ENCODE measurements around the gene RIOX2. TPM values are rescaled to one million over a fixed set of nuclear protein-coding genes. Genes with fewer than 3 reads are reported as not detected.
A peak's percentile ranks its signal among the peaks of the same experiment; 100 is the strongest.
"Not testable (repeated sequence)": the region's sequence is repeated elsewhere in the genome, so short reads cannot be mapped to it uniquely, and the experiment has no call there.

The RIOX2 gene
- total RNA-seq, 2 donors from 2014 or later, result 12.9 to 16.0 TPM

- no peak for ATAC-seq
- intact Hi-C loops (cut with DNase I), result no loop called here
- DNase-seq, result no peak
Measured at GRCh38 chr3:97931218-97931617, 41.0 kb downstream of the RIOX2 start.

GRCh38 chr3:97930018-97930417, 42.2 kb downstream of the RIOX2 start:
- DNase-seq (no peak), ATAC-seq (no peak)
- intact Hi-C loops (cut with DNase I), result no loop called here

- no peak for ATAC-seq
- intact Hi-C loops (cut with DNase I), result no loop called here
- DNase-seq, result no peak
Measured at GRCh38 chr3:97928986-97929385, 43.2 kb downstream of the RIOX2 start.

- DNase-seq (no peak), ATAC-seq (no peak)
- intact Hi-C loops (cut with DNase I), result no loop called here
Measured at GRCh38 chr3:97927704-97928103, 44.5 kb downstream of the RIOX2 start.

GRCh38 chr3:97917813-97918536, 54.3 kb downstream of the RIOX2 start:
- intact Hi-C loops (cut with DNase I), result no loop called here

GRCh38 chr3:97916576-97916975, 55.7 kb downstream of the RIOX2 start:
- no peak for ATAC-seq
- intact Hi-C loops (cut with DNase I), result no loop called here
- DNase-seq, result no peak

More at GRCh38 chr3:97917813-97918536, 54.3 kb downstream of the RIOX2 start:
- DNase-seq, result no peak
- peak; percentile 59 for ATAC-seq

- DNase-seq (no peak), ATAC-seq (no peak)
- intact Hi-C loops (cut with DNase I), result no loop called here
Measured at GRCh38 chr3:97914388-97914787, 57.8 kb downstream of the RIOX2 start.

- intact Hi-C loops (cut with DNase I), result no loop called here
- no peak for DNase-seq
- no peak for ATAC-seq
Measured at GRCh38 chr3:97911459-97911858, 60.8 kb downstream of the RIOX2 start.

GRCh38 chr3:97910931-97911351, 61.3 kb downstream of the RIOX2 start:
- ATAC-seq, result peak; percentile 47 to 59
- intact Hi-C loops (cut with DNase I), result no loop called here
- DNase-seq, result no peak

GRCh38 chr3:97910236-97910831, 61.9 kb downstream of the RIOX2 start:
- intact Hi-C loops (cut with DNase I); ATAC-seq; DNase-seq: not testable (repeated sequence)

GRCh38 chr3:97909830-97910229, 62.4 kb downstream of the RIOX2 start:
- ATAC-seq; DNase-seq; intact Hi-C loops (cut with DNase I): not testable (repeated sequence)

GRCh38 chr3:97901313-97902248, 70.7 kb downstream of the RIOX2 start:
- ATAC-seq (peak; percentile 34 to 73), DNase-seq (no peak)

GRCh38 chr3:97899331-97899730, 72.9 kb downstream of the RIOX2 start:
- DNase-seq (no peak), ATAC-seq (no peak)
- intact Hi-C loops (cut with DNase I), result no loop called here

More at GRCh38 chr3:97901313-97902248, 70.7 kb downstream of the RIOX2 start:
- intact Hi-C loops (cut with DNase I), result no loop called here

- DNase-seq (no peak), ATAC-seq (no peak)
- intact Hi-C loops (cut with DNase I), result no loop called here
Measured at GRCh38 chr3:97896547-97896946, 75.7 kb downstream of the RIOX2 start.

- DNase-seq (no peak), ATAC-seq (no peak)
- intact Hi-C loops (cut with DNase I), result no loop called here
Measured at GRCh38 chr3:97896129-97896528, 76.1 kb downstream of the RIOX2 start.

GRCh38 chr3:97895216-97895615, 77.0 kb downstream of the RIOX2 start:
- no peak for DNase-seq
- intact Hi-C loops (cut with DNase I), result no loop called here
- no peak for ATAC-seq

GRCh38 chr3:97892852-97893251, 79.4 kb downstream of the RIOX2 start:
- intact Hi-C loops (cut with DNase I), result no loop called here
- ATAC-seq, result no peak

More at GRCh38 chr3:97892852-97893251, 79.4 kb downstream of the RIOX2 start:
- DNase-seq, result no peak

All from left cardiac atrium (tissue), 4 donors.